ENCODE measurements around the gene TMBIM6. TPM values are rescaled to one million over a fixed set of nuclear protein-coding genes. Genes with fewer than 3 reads are reported as not detected.

Gene TMBIM6
- total RNA-seq, 1 experiment from 2014 or later, result 867 TPM

- Mint-ChIP-seq H3K9me3 (ENCODE audit: unreplicated experiment) (no peaks in the 10 kb centered on the region), H3K27ac (ENCODE audit: unreplicated experiment) (no peak overlapping the region), H3K36me3 (ENCODE audit: insufficient read depth, unreplicated experiment) (no peaks in the 10 kb centered on the region), H3K27me3 (ENCODE audit: insufficient read depth, unreplicated experiment) (no peaks in the 10 kb centered on the region), H3K4me3 (ENCODE audit: unreplicated experiment) (no peak overlapping the region), H3K4me1 (ENCODE audit: low read depth, unreplicated experiment) (no peaks in the 10 kb centered on the region)
- ChIA-PET CTCF (no interaction called here), POLR2A (no interaction called here)
- H3K36me3 ChIP-seq (ENCODE audit: control insufficient read depth, insufficient read depth, low read length), result no peaks in the 10 kb centered on the region
- no peak for DNase-seq
- H3K4me3 ChIP-seq (ENCODE audit: low read depth, low read length), result no peak overlapping the region
- no TSS peak for BruUV-seq (replicated peaks)
- no peaks in the 10 kb centered on the region for H3K4me1 ChIP-seq
- H3K9me3 ChIP-seq, result no peaks in the 10 kb centered on the region
- H3K27me3 ChIP-seq (replicated peaks; ENCODE audit: control insufficient read depth, insufficient read depth, low read length), result no peaks in the 10 kb centered on the region
- intact Hi-C loops (cut with micrococcal nuclease; ENCODE audit: unreplicated experiment), result no loop called here
- no peak for TF ChIP-seq CTCF (IDR thresholded peaks at IDR 0.05; ENCODE audit: insufficient read depth in 1 of 2, low read depth in 1 of 2, low read length in 1 of 2, severe bottlenecking in 1 of 2, unreplicated experiment in 1 of 2)
Observed at GRCh38 chr12:49811961-49812401, 70.6 kb downstream of the TMBIM6 start.

GRCh38 chr12:49813131-49813530 is 71.8 kb downstream of the TMBIM6 start:
- CTCF ChIA-PET, result no interaction called here

More at GRCh38 chr12:49813131-49813530, 71.8 kb downstream of the TMBIM6 start:
- Mint-ChIP-seq H3K4me3 (ENCODE audit: unreplicated experiment) (no peak overlapping the region), H3K36me3 (ENCODE audit: insufficient read depth, unreplicated experiment) (no peaks in the 10 kb centered on the region), H3K27me3 (ENCODE audit: insufficient read depth, unreplicated experiment) (no peaks in the 10 kb centered on the region), H3K27ac (ENCODE audit: unreplicated experiment) (no peak overlapping the region), H3K9me3 (ENCODE audit: unreplicated experiment) (no peaks in the 10 kb centered on the region), H3K4me1 (ENCODE audit: low read depth, unreplicated experiment) (no peaks in the 10 kb centered on the region)
- H3K9me3 ChIP-seq, result no peaks in the 10 kb centered on the region
- no peak for DNase-seq
- intact Hi-C loops (cut with micrococcal nuclease; ENCODE audit: unreplicated experiment), result no loop called here
- no peaks in the 10 kb centered on the region for H3K4me1 ChIP-seq
- POLR2A ChIA-PET, result no interaction called here
- TF ChIP-seq CTCF (IDR thresholded peaks at IDR 0.05; ENCODE audit: insufficient read depth in 1 of 2, low read depth in 1 of 2, low read length in 1 of 2, severe bottlenecking in 1 of 2, unreplicated experiment in 1 of 2), result no peak
- no peak overlapping the region for H3K4me3 ChIP-seq (ENCODE audit: low read depth, low read length)
- no peaks in the 10 kb centered on the region for H3K36me3 ChIP-seq (ENCODE audit: control insufficient read depth, insufficient read depth, low read length)
- no TSS peak for BruUV-seq (replicated peaks)
- H3K27me3 ChIP-seq (replicated peaks; ENCODE audit: control insufficient read depth, insufficient read depth, low read length), result no peaks in the 10 kb centered on the region

Other genes starting within 250 kb of the TMBIM6 start
- gene KCNH3, start 202.5 kb upstream of the TMBIM6 start, total RNA-seq (2022), result 0.16 and 0.27 TPM in 2 replicates
- gene MCRS1, start 173.4 kb upstream of the TMBIM6 start, total RNA-seq (2022), result 115 and 122 TPM in 2 replicates
- 1.4 and 2.2 TPM in 2 replicates for gene FAM186B, start 135.9 kb upstream of the TMBIM6 start, total RNA-seq (2022)
- 33.3 and 33.4 TPM in 2 replicates for gene PRPF40B, start 118.0 kb upstream of the TMBIM6 start, total RNA-seq (2022)
- gene FMNL3, start 34.2 kb upstream of the TMBIM6 start, total RNA-seq (2022), result 9.2 and 10.7 TPM in 2 replicates
- gene NCKAP5L, start 86.9 kb downstream of the TMBIM6 start, total RNA-seq (2022), result 17.8 and 19.5 TPM in 2 replicates
- gene BCDIN3D, start 101.5 kb downstream of the TMBIM6 start, total RNA-seq (2022), result 5.7 and 6.6 TPM in 2 replicates
- 0.07 and 0.09 TPM in 2 replicates for gene FAIM2, start 162.3 kb downstream of the TMBIM6 start, total RNA-seq (2022)
- gene AQP2, start 209.2 kb downstream of the TMBIM6 start, total RNA-seq (2022), result not detected in 2 replicates
- gene AQP5, start 220.3 kb downstream of the TMBIM6 start, total RNA-seq (2022), result not detected in 2 replicates
- gene AQP6, start 231.4 kb downstream of the TMBIM6 start, total RNA-seq (2022), result not detected in 2 replicates